ENCODE results near the gene RGS11. TPM values are rescaled to one million over a fixed set of nuclear protein-coding genes. Genes with fewer than 3 reads are reported as not detected.

The RGS11 gene
- total RNA-seq, 1 donor: 0.86 TPM

GRCh38 chr16:285146-286055 is 9.7 kb upstream of the RGS11 start:
- no peak for DNase-seq (ENCODE audit: low read depth)
- TF ChIP-seq CTCF (IDR thresholded peaks at IDR 0.05; ENCODE audit: insufficient read depth, low read depth, low read length): no peak
- no peak overlapping the region for H3K4me3 ChIP-seq (ENCODE audit: low read depth, low read length)

GRCh38 chr16:284204-285120 is 8.7 kb upstream of the RGS11 start:
- H3K4me3 ChIP-seq (ENCODE audit: low read depth, low read length): no peak overlapping the region
- DNase-seq (ENCODE audit: low read depth): no peak
- TF ChIP-seq CTCF (IDR thresholded peaks at IDR 0.05; ENCODE audit: insufficient read depth, low read depth, low read length): no peak

DNA sequence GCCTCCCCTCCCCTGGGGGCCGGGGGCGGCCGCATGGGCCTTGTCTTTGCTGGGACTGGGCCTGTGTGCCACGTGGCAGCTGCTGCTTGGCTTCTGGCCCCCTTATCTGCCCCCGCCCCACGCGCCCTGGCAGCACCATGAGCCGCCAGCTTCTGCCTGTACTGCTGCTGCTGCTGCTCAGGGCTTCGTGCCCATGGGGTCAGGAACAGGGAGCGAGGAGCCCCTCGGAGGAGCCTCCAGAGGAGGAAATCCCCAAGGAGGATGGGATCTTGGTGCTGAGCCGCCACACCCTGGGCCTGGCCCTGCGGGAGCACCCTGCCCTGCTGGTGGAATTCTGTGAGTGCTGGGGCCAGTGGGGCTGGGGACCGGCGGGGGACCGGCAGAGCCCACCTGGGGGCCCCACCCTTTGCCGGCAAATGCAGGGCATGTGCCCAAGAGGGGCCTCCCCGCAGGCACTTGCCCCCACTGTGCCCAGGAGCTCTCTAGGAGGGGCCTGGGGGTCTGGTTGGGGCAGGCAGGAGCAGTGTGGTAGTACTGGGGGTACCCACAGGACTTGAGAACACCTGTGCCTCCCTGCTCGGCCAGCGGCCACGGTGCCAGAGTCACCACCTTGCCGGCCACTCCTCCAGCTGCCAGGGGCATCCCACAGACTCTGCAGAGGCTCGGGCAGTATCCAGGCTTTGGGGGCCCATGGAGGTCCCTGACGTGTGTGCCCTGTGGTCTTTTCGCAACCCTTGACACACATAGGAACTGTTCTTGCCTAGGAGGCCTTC is 7.5 kb upstream of the RGS11 start, which contains the start of gene PDIA2:
Gene PDIA2, plus strand, starts transcription at position 132 of the 773 bp plus-strand sequence. Its CDS starts 6 bp downstream, at position 138.
- H3K4me3 ChIP-seq (ENCODE audit: low read depth, low read length): no peak within 1 kb of the TSS
- no peak for DNase-seq (ENCODE audit: low read depth)
- TF ChIP-seq CTCF (IDR thresholded peaks at IDR 0.05; ENCODE audit: insufficient read depth, low read depth, low read length): no peak

GRCh38 chr16:282491-282890 is 6.7 kb upstream of the RGS11 start:
- no peak for DNase-seq (ENCODE audit: low read depth)
- no peak overlapping the region for H3K4me3 ChIP-seq (ENCODE audit: low read depth, low read length)
- TF ChIP-seq CTCF (IDR thresholded peaks at IDR 0.05; ENCODE audit: insufficient read depth, low read depth, low read length): no peak

- TF ChIP-seq CTCF (IDR thresholded peaks at IDR 0.05; ENCODE audit: insufficient read depth, low read depth, low read length): no peak
- no peak for DNase-seq (ENCODE audit: low read depth)
- H3K4me3 ChIP-seq (ENCODE audit: low read depth, low read length): no peak overlapping the region
These were observed 6.0 kb upstream of the RGS11 start for GRCh38 chr16:281660-282255.

All from fibroblast of villous mesenchyme (primary cell).